ENCODE results near the gene PLXNC1. TPM values are rescaled to one million over a fixed set of nuclear protein-coding genes. Genes with fewer than 3 reads are reported as not detected.
A peak's percentile ranks its signal among the peaks of the same experiment; 100 is the strongest.

PLXNC1 gene
- total and polyA plus RNA-seq, 4 donors, result 0.71 to 12.0 (median 3.3) TPM

DNA sequence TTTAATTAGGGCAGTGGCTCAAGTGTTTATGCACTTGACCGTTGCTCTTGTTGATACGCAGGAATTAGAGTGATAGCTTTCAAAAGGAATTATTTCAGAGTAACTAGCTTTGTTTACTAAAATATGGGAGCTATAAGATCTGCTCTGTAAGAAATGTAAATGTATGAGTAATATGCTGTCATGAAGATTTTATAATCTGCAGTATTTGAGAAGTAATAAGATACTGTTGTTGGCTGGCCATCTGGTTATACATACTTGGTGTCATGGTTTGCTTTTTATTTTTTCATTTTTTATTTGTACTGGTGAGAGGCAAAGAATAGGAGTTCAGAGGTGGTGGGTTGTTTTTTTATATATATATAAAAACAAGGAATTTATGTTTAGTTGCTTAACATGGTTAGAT is 58.5 kb downstream of the PLXNC1 start:
- no peak overlapping the region for H3K9ac ChIP-seq (ENCODE audit: low read depth in 1 of 2, low read length in 2 of 2)
- DNase-seq (ENCODE audit: low spot score), result no peak
- H3K27me3 ChIP-seq (ENCODE audit: control insufficient read depth in 4 of 4, insufficient read depth in 4 of 4, low read length in 3 of 4), result no peaks in the 10 kb centered on the region
- 91% methylated on average over 2 of the region's 2 CpGs for WGBS
- H3K4me1 ChIP-seq (ENCODE audit: control insufficient read depth in 4 of 4, insufficient read depth in 4 of 4, low read length in 3 of 4), result peaks cover 0 to 6% (median 0%) of the 10 kb centered on the region in 4 donors
- H3K27ac ChIP-seq (ENCODE audit: low read depth in 1 of 2, low read length in 2 of 2), result no peak overlapping the region
- no peaks in the 10 kb centered on the region for H3K9me3 ChIP-seq (ENCODE audit: control insufficient read depth in 4 of 4, low read length in 3 of 4)
- TF ChIP-seq JUND (IDR thresholded peaks at IDR 0.05) (no peak), RAD21 (IDR thresholded peaks at IDR 0.05) (no peak), NR2F2 (IDR thresholded peaks at IDR 0.05) (no peak), GABPA (IDR thresholded peaks at IDR 0.05 in 1 of 2, conservative IDR thresholded peaks at IDR 0.05 in 1 of 2) (no peak), HNF4G (IDR thresholded peaks at IDR 0.05) (no peak), FOXA2 (IDR thresholded peaks at IDR 0.05) (no peak), TAF1 (conservative IDR thresholded peaks at IDR 0.05) (no peak), YY1 (IDR thresholded peaks at IDR 0.05) (no peak)
- TF ChIP-seq, protein P1, sequence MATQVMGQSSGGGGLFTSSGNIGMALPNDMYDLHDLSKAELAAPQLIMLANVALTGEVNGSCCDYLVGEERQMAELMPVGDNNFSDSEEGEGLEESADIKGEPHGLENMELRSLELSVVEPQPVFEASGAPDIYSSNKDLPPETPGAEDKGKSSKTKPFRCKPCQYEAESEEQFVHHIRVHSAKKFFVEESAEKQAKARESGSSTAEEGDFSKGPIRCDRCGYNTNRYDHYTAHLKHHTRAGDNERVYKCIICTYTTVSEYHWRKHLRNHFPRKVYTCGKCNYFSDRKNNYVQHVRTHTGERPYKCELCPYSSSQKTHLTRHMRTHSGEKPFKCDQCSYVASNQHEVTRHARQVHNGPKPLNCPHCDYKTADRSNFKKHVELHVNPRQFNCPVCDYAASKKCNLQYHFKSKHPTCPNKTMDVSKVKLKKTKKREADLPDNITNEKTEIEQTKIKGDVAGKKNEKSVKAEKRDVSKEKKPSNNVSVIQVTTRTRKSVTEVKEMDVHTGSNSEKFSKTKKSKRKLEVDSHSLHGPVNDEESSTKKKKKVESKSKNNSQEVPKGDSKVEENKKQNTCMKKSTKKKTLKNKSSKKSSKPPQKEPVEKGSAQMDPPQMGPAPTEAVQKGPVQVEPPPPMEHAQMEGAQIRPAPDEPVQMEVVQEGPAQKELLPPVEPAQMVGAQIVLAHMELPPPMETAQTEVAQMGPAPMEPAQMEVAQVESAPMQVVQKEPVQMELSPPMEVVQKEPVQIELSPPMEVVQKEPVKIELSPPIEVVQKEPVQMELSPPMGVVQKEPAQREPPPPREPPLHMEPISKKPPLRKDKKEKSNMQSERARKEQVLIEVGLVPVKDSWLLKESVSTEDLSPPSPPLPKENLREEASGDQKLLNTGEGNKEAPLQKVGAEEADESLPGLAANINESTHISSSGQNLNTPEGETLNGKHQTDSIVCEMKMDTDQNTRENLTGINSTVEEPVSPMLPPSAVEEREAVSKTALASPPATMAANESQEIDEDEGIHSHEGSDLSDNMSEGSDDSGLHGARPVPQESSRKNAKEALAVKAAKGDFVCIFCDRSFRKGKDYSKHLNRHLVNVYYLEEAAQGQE (IDR thresholded peaks at IDR 0.05), result no peak
- TF ChIP-seq, protein P2, sequence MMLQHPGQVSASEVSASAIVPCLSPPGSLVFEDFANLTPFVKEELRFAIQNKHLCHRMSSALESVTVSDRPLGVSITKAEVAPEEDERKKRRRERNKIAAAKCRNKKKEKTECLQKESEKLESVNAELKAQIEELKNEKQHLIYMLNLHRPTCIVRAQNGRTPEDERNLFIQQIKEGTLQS (IDR thresholded peaks at IDR 0.05), result no peak
- no peaks in the 10 kb centered on the region for H3K36me3 ChIP-seq (ENCODE audit: control insufficient read depth in 4 of 4, insufficient read depth in 3 of 4, low read depth in 1 of 4, low read length in 3 of 4)
- no peak overlapping the region for H3K4me3 ChIP-seq (ENCODE audit: low read depth in 1 of 3, low read length in 3 of 3)

DNA sequence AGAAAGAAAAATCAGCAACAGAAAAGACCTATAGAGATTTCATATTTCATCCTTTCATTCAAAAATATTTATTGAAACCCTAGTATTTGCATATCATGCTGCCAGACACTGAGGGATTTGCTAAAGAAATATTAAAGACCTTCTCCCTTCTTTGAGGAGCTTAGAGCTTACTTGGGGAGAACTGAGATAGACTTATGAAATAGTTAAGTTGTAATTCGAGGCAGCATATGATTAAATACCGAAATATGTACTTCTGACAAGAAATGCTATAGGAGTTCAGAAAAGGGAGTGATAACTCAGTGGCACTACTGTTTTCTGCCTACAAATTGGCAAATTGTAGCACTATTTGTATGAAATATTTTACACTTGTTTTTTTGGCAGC is 59.1 kb downstream of the PLXNC1 start:
- peak overlapping the region in 1 of 2 donors; percentile 27 for H3K27ac ChIP-seq (ENCODE audit: low read depth in 1 of 2, low read length in 2 of 2)
- 72% methylated on average over 2 of the region's 2 CpGs for WGBS
- TF ChIP-seq, protein P3, sequence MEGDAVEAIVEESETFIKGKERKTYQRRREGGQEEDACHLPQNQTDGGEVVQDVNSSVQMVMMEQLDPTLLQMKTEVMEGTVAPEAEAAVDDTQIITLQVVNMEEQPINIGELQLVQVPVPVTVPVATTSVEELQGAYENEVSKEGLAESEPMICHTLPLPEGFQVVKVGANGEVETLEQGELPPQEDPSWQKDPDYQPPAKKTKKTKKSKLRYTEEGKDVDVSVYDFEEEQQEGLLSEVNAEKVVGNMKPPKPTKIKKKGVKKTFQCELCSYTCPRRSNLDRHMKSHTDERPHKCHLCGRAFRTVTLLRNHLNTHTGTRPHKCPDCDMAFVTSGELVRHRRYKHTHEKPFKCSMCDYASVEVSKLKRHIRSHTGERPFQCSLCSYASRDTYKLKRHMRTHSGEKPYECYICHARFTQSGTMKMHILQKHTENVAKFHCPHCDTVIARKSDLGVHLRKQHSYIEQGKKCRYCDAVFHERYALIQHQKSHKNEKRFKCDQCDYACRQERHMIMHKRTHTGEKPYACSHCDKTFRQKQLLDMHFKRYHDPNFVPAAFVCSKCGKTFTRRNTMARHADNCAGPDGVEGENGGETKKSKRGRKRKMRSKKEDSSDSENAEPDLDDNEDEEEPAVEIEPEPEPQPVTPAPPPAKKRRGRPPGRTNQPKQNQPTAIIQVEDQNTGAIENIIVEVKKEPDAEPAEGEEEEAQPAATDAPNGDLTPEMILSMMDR (IDR thresholded peaks at IDR 0.05; ENCODE audit: low read depth, low read length, missing input control), result no peak
- TF ChIP-seq GABPA (IDR thresholded peaks at IDR 0.05 in 1 of 2, conservative IDR thresholded peaks at IDR 0.05 in 1 of 2) (no peak), HNF4A (conservative IDR thresholded peaks at IDR 0.05) (no peak), TAF1 (conservative IDR thresholded peaks at IDR 0.05) (no peak), EGR1 (IDR thresholded peaks at IDR 0.05; ENCODE audit: low read depth in 2 of 2) (no peak)
- TF ChIP-seq, protein P1 (IDR thresholded peaks at IDR 0.05), result no peak

More for the DNA sequence above, 59.1 kb downstream of the PLXNC1 start:
- Histone ChIP-seq H3K9ac (ENCODE audit: low read depth in 1 of 2, low read length in 2 of 2) (no peak overlapping the region), H3K36me3 (ENCODE audit: control insufficient read depth in 4 of 4, insufficient read depth in 3 of 4, low read depth in 1 of 4, low read length in 3 of 4) (no peaks in the 10 kb centered on the region), H3K9me3 (ENCODE audit: control insufficient read depth in 4 of 4, low read length in 3 of 4) (no peaks in the 10 kb centered on the region), H3K4me3 (ENCODE audit: low read depth in 1 of 3, low read length in 3 of 3) (no peak overlapping the region), H3K27me3 (ENCODE audit: control insufficient read depth in 4 of 4, insufficient read depth in 4 of 4, low read length in 3 of 4) (no peaks in the 10 kb centered on the region), H3K4me1 (ENCODE audit: control insufficient read depth in 4 of 4, insufficient read depth in 4 of 4, low read length in 3 of 4) (peaks cover 0 to 6% (median 0%) of the 10 kb centered on the region in 4 donors)
- no peak for DNase-seq (ENCODE audit: low spot score)
